Medulla oblongata (tissue), 1 donor: Measurements from ENCODE around the gene SRGN.
A peak's percentile ranks its signal among the peaks of the same experiment; 100 is the strongest.

Experiments used
- DNase-seq: peaks from one replicate; pipeline ENCODE4 v3.0.0-alpha.2; 2015; ENCODE audit errors: extremely low spot score

The SRGN gene

GRCh38 chr10:69090685-69091084 lies 2.8 kb downstream of the SRGN start:
- no peak for DNase-seq

GRCh38 chr10:69091143-69091651 lies 3.3 kb downstream of the SRGN start:
- DNase-seq: no peak

DNA sequence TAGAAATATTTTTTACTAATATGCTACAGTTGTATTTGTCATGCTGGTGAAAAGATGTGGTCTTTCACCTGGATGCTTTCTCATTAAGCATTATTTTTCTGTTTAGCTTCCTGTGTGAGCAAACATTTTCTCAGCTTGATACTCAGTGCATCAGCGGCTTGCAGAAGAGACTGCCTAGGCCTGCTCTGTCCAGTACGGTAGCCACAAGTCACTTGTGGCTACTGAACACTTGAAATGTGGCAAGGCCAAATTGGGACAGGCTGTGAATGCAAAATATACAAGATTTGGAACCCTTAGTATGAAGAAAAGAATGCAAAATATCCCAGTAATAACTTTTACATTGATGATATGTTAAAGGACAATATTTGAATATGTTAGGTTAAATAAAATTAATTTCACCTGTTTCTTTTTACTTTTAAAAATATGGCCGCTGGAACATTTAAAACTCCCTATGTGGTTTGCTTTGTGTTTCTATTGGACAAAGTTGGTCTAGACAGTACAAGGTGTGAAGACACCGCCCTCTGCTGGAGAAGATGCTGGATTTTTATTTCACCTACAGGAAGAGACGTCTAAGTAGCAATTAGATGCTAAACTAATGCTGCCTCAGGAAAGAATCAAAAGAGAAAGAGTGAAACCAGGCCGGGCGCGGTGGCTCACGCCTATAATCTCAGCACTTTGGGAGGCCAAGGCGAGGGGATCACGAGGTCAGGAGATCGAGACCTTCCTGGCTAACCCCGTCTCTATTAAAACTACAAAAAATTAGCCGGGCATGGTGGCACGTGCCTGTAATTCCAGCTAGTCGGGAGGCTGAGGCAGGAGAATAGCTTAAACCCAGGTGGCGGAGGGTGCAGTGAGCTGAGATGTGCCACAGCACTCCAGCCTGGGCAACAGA lies 5.3 kb downstream of the SRGN start:
- DNase-seq: peak; percentile 82

DNA sequence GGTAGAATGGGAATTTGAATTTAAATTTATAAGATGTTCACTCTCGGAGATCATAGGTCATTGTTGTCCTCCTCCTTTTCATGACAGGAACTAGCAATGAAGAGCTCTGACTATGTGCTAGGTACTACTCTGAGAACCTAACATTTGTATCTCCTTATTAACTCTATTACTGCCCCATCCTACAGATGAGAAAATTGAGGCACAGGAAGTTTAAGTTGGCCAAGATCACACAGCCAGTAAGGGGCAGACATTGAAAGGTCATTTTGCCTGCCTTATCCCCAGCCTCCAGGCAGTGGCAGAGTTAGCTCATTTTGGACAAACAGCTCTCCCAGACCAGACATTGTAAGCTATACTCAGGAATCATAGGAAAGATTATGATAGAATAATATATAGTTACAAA lies 6.0 kb downstream of the SRGN start:
- peak; percentile 21 for DNase-seq

- DNase-seq: no peak
These were observed 8.1 kb downstream of the SRGN start for GRCh38 chr10:69096045-69096444.

- DNase-seq: no peak
These were observed 9.8 kb downstream of the SRGN start for GRCh38 chr10:69097729-69098128.

GRCh38 chr10:69100136-69100872 lies 12.4 kb downstream of the SRGN start:
- no peak for DNase-seq

- DNase-seq: no peak
These were observed 13.7 kb downstream of the SRGN start for GRCh38 chr10:69101451-69102095.

DNA sequence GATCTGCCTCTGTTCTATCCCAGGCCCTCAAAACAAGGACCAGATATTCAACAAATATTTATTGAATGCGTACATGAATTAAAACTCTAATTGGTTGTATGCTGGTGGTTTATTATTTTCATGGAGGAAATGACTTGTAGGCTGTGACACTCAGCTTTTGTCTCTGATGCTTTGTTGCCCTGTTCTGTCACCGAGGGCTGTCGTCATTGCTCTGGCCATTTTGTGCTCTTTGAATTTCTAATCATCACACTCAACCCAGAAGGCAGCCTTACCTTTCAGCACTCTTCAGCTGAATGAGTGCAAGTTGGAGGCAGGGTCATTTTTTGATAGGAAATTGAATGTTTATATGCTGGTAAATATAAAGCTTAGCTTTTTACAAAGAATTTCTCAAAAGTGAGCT lies 14.5 kb downstream of the SRGN start:
- no peak for DNase-seq

- no peak for DNase-seq
These were observed 15.9 kb downstream of the SRGN start for GRCh38 chr10:69103784-69104183.

DNA sequence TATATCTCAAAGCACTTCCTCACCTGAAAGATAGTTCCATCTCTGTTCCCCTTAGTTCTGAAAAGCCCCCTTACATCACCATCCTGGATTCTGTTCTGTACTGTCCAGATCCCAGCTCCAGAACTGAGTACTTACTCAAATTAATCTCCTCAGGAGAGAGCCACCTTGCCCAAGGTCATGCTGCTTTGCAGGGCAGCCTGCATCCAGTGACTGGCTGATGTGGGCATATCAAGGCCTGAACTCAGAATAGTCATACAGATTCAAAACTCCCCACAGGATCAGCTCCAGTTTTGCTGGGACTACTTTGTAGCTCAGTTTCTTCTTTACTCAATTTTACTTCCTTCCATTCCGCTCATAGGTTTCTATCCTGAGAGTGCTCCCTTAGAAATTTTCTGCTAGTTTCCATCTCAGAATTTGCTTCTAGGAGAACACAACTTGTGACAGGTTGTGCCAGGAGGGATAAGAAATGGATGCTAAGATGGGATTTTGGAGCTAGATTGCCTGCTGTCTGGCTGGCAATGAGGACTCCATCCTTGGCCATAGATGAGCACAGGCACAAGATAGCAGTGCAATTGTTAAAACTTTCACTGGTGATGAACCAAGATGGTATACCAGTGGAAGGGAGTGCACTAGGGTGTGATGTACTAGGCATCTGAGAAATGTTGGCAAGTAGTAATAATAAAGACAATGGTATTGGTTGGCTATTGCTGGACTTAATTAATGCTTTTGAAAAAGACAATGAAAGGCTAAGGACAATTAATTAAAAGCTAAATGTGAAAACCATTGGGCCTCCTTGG lies 17.3 kb downstream of the SRGN start:
- no peak for DNase-seq

DNA sequence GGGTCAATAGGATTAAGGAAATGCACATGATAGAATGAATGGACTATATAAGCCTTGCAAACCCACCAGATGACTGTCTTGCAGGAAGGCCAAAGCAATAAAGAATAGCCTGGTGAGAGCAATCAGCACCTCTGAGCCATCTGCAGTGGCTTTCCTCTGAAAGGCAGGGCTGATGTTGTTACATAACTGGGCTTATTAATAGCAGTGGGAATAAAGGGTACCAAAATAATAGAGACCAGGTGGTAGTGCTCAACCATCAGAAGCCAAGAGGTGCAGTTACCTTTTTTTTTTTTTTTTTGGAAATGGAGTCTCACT lies 19.2 kb downstream of the SRGN start:
- no peak for DNase-seq

DNA sequence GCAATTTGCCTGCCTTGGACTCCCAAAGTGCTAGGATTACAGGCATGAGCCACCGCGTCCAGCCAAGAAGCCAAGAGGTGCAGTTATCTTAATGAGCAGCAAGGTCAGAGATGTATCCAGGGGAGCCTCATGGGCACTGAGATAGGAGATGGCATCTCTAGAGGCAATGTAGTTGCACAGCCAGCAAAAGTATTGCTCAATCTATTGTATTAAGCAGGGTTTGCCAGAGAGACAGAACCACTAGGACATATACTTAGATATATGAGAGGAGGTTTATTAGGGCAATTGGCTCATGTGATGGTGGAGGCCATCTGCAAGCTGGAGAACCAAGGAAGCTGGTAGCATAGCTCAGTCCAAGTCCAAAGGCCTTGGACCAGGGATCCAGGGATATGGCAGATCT lies 19.8 kb downstream of the SRGN start:
- no peak for DNase-seq

GRCh38 chr10:69119896-69120295 lies 32.0 kb downstream of the SRGN start:
- DNase-seq: no peak

GRCh38 chr10:69123306-69123746 lies 35.4 kb downstream of the SRGN start:
- DNase-seq: no peak

DNA sequence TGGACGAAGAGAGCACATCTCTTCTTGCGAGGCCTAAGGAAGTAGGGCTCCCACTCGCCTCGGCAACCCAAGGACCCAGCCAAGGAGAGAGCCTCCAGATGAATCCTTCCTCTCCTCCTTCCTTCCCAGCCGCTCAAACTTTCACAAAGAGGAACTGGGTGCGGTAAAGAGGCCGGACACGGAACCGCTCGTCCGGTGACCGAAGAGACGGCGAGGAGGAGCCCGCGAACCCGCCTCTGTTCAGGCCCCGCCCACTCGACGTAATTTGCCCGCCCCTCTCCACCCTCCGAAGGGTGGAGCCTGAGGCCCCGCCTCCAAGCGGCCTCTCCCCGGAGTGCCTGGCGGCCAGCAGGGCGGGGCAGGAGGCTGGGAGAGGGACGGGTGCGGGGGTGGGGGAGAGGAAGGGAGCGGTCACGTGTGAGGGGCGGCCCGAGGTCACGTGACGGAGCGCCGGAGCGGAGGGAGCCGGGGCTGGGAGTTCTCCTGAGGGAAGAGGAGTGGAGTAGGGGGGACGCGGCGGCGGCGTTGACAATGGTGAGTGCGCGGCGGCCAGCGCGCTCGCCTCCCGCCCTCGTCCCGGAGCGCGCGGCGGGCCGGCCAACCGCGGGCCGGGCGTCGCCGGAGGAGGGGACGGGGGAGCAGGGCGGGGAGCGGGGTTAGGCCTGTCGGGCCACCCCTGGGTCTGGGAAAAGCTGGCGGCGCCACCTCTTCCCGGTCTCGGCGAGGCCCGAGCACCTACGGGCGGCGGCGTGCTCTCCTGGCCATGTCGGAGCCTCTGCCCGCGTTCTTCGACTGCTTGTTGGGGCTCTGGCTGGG lies 36.1 kb downstream of the SRGN start, which contains the start of gene VPS26A:
Gene VPS26A, plus strand, starts transcription at position 432 of the 816 bp plus-strand sequence. Its CDS starts 100 bp downstream, at position 532.
- peak; percentile 100 for DNase-seq

- DNase-seq: peak; percentile 60
These were observed 36.8 kb downstream of the SRGN start for GRCh38 chr10:69124563-69125268.

GRCh38 chr10:69125554-69125953 lies 37.7 kb downstream of the SRGN start:
- no peak for DNase-seq

DNA sequence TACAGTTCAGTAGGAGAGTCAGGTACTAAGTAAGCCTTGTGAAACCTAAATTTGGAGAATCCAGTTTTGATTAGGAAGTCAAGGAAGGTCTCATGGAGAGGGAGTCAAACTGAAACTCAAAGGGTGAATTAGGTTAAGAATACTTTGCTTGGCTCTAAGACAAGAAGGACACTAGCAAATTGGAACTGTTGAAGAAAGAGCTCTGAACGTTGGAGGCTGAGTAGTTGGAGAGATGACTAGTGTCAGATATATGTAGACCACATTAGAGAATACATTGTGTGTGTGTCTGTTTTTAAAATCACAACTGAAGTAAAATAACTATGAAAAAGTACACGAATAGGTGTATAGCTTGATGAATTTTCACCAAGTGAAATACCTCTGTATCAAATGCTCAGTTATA lies 42.3 kb downstream of the SRGN start:
- peak; percentile 9 for DNase-seq

- no peak for DNase-seq
These were observed 52.1 kb downstream of the SRGN start for GRCh38 chr10:69139961-69140360.
